Prostate gland (tissue), 2 donors: ENCODE data around the gene MPIG6B. TPM values are rescaled to one million over a fixed set of nuclear protein-coding genes. Genes with fewer than 3 reads are reported as not detected.

Experiments used
- DNase-seq: peaks from one replicate; pipeline ENCODE4 v3.0.0-alpha.2; 2019; ENCODE audit warnings: low spot score
- H3K27ac ChIP-seq, 2 donors: fragments of 200-600 bp; sonication (generic); 2 replicates each; pipeline ENCODE4 v1.5.1; 2017 to 2019
- H3K27me3 ChIP-seq: fragments of 200-600 bp; sonication (generic); replicated peaks from 2 replicates; pipeline ENCODE4 v1.5.1; 2019; ENCODE audit not compliant: insufficient read depth
- H3K36me3 ChIP-seq, 2 donors: fragments of 200-600 bp; sonication (generic); 1 replicate in 1 of 2; 2 replicates in 1 of 2; pipeline versions ENCODE4 v1.5.1 to v1.8.1; 2017 to 2019
- H3K4me1 ChIP-seq: fragments of 200-600 bp; sonication (generic); replicated peaks from 2 replicates; pipeline ENCODE4 v1.5.1; 2019
- H3K4me3 ChIP-seq, 2 donors: fragments of 200-600 bp; sonication (generic); 2 replicates each; pipeline ENCODE4 v1.5.1; 2017 to 2019
- H3K9me3 ChIP-seq: fragments of 200-600 bp; sonication (generic); 2 replicates; pipeline ENCODE4 v1.5.1; 2017
- POLR2A ChIP-seq: fragments of 450-650 bp; IDR thresholded peaks from one replicate; pipeline ENCODE4 v1.6.1; 2016; ENCODE audit warnings: antibody characterized with exemption, mild to moderate bottlenecking
- POLR2AphosphoS5 ChIP-seq: sonication (generic); formaldehyde crosslinking; IDR thresholded peaks from one replicate; pipeline ENCODE4 v1.6.1; 2017; ENCODE audit warnings: antibody characterized with exemption
- whole genome bisulfite sequencing: methylation state at CpG from one replicate; pipeline ENCODE4 v1.1.5; 2018; 5-methylcytosine and 5-hydroxymethylcytosine counted together
- intact Hi-C: fragments of 100-400 bp; cut with DNase I; formaldehyde crosslinking; loops from one replicate; pipeline ENCODE4 v1.14.2; 2022
- total RNA-seq, 2 donors: library from RNA; depleted of rRNA; stranded (reverse); fragments of >200 nt; gene quantifications; one replicate each; pipeline ENCODE4 v1.1.0, GENCODE V29; 2016
- TF ChIP-seq, protein P1 (sequence below), 4 experiments: fragments of 200-600 bp in 2 of 4; fragments of 450-650 bp in 2 of 4; sonication (generic) in 2 of 4; IDR thresholded peaks; 1 replicate in 3 of 4; 2 replicates in 1 of 4; pipeline ENCODE4 v1.5.1; 2016 to 2019; ENCODE audit warnings: antibody characterized with exemption in 4 of 4, mild to moderate bottlenecking in 2 of 4, moderate library complexity in 2 of 4

Gene MPIG6B
- total RNA-seq, 2 donors from 2014 or later: 0.74 TPM; not detected in 1

DNA sequence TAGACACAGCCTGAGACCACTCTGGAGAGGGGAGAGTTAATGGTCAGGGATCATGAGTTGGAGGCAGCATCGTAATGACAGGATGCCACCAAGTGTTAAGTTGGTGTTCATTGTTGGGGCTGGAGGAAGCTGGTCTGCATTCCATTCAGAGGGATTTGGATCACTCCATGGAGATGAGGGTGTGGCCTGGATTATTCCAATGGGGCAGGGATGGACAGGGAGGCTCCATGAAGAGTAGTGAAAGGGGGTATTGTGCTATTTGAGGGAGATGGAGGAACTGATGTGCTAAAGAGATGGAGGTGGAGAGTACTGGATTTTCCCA is 40.4 kb downstream of the MPIG6B start:
- no peak overlapping the region for H3K4me3 ChIP-seq
- 20% methylated on average over 1 of the region's 1 CpG for WGBS
- no peaks in the 10 kb centered on the region for H3K36me3 ChIP-seq
- no peak for DNase-seq
- H3K27me3 ChIP-seq: no peaks in the 10 kb centered on the region
- intact Hi-C loops: no loop called here
- no peaks in the 10 kb centered on the region for H3K9me3 ChIP-seq
- no peaks in the 10 kb centered on the region for H3K4me1 ChIP-seq
- H3K27ac ChIP-seq: no peak overlapping the region
- TF ChIP-seq, protein P1, sequence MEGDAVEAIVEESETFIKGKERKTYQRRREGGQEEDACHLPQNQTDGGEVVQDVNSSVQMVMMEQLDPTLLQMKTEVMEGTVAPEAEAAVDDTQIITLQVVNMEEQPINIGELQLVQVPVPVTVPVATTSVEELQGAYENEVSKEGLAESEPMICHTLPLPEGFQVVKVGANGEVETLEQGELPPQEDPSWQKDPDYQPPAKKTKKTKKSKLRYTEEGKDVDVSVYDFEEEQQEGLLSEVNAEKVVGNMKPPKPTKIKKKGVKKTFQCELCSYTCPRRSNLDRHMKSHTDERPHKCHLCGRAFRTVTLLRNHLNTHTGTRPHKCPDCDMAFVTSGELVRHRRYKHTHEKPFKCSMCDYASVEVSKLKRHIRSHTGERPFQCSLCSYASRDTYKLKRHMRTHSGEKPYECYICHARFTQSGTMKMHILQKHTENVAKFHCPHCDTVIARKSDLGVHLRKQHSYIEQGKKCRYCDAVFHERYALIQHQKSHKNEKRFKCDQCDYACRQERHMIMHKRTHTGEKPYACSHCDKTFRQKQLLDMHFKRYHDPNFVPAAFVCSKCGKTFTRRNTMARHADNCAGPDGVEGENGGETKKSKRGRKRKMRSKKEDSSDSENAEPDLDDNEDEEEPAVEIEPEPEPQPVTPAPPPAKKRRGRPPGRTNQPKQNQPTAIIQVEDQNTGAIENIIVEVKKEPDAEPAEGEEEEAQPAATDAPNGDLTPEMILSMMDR (IDR thresholded peaks at IDR 0.05): no peak
- no peak for TF ChIP-seq POLR2A
- TF ChIP-seq POLR2AphosphoS5: no peak

DNA sequence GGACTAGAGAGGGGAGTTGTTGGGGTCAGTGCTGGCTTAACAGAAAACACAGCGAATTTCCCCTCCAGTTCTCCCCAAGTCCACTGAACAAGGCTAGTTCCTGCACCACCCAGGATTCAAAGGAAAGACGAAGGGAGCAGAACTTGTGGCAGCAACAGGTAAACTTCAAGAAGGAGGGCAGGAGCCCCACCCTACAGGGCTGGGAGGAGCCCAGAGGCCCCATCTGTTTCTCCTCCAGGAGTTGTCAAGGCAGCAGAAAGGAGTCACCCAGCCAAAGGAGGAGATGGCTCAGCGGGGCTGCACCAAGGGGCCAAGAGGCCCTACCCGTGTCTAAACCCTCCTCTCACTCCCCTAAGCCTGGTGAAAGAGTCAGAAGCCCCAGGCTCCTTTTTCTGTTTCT is 41.0 kb downstream of the MPIG6B start:
- H3K36me3 ChIP-seq: no peaks in the 10 kb centered on the region
- no peak overlapping the region for H3K4me3 ChIP-seq
- intact Hi-C loops: no loop called here
- H3K27me3 ChIP-seq: no peaks in the 10 kb centered on the region
- H3K4me1 ChIP-seq: no peaks in the 10 kb centered on the region
- 90% methylated on average over 4 of the region's 4 CpGs for WGBS
- H3K27ac ChIP-seq: no peak overlapping the region
- DNase-seq: no peak
- TF ChIP-seq, protein P1 (IDR thresholded peaks at IDR 0.05): no peak
- TF ChIP-seq POLR2A (no peak), POLR2AphosphoS5 (no peak)
- no peaks in the 10 kb centered on the region for H3K9me3 ChIP-seq

DNA sequence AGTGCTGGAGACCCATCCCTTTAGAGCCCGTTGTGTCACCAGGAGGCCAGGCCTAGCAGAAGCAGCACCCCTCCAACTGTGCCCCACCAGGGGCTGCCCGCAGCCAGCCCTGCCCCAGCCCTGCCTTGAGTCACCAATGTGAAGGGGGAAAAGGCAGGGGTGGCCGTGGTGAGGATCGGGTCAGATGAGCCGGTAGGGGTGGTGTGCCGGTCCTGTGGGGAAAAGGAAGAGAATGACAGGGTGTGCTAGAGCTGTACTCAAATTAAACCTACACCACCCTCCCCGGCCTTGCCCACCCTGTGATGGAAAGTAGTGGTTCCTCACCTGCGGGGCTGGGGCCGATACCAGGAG is 42.4 kb downstream of the MPIG6B start:
- H3K9me3 ChIP-seq: no peaks in the 10 kb centered on the region
- no peak overlapping the region for H3K4me3 ChIP-seq
- no peak for DNase-seq
- 93% methylated on average over 9 of the region's 9 CpGs for WGBS
- no peaks in the 10 kb centered on the region for H3K36me3 ChIP-seq
- no peaks in the 10 kb centered on the region for H3K4me1 ChIP-seq
- no peak overlapping the region for H3K27ac ChIP-seq
- no peaks in the 10 kb centered on the region for H3K27me3 ChIP-seq
- intact Hi-C loops: no loop called here
- TF ChIP-seq POLR2A: no peak
- TF ChIP-seq POLR2AphosphoS5: no peak
- TF ChIP-seq, protein P1 (IDR thresholded peaks at IDR 0.05): no peak

DNA sequence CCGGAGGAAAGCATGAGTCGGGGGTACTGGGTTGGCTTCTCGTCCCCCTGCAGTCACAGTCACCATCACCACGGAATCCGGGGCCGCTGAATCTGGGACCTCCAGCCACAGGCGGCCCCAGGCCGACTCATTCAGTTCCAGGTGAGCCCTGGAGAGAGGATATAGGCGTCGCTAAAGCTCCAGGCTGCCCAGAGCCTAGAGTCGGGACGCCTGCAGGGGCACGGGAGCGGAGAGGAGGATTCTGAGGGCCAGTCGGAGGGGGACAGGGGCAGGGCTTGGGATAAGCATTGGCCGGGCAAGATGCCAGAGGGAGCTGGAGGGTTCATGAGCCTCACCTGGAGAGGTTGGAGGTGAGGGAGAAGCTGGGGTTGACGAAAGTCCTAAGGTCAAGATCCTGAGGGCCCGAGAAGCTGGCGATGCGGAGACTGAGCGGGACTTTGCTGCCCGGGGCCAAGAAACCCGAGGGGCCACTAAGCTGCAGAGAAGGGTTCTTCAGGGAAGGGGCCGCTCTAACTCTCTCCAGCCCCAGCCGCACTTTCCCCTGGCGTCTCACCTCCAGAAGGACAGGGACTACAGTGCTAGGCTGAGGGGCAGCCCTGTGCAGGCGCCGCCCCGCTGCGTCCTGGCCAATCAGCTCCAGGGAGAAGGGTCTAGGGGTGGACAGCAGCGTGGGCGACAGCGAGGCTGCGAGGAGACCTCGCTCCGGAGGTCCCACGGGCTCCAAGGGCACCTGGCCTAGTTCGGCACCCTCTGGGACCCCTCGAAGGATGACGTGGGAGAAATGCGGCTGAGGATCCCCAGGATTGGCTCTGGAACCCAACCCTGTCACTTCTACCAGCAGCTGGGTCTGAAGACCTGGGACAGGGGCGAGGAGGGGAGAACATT is 43.0 kb downstream of the MPIG6B start:
- DNase-seq: no peak
- Histone ChIP-seq H3K27ac (no peak overlapping the region), H3K4me3 (peak overlapping the region in 1 of 2 donors; percentile 15), H3K27me3 (no peaks in the 10 kb centered on the region), H3K9me3 (no peaks in the 10 kb centered on the region), H3K36me3 (no peaks in the 10 kb centered on the region), H3K4me1 (no peaks in the 10 kb centered on the region)
- WGBS: 37% methylated on average over 42 of the region's 42 CpGs
- no peak for TF ChIP-seq POLR2AphosphoS5
- TF ChIP-seq POLR2A: no peak
- TF ChIP-seq, protein P1 (IDR thresholded peaks at IDR 0.05): no peak
- intact Hi-C loops: no loop called here

DNA sequence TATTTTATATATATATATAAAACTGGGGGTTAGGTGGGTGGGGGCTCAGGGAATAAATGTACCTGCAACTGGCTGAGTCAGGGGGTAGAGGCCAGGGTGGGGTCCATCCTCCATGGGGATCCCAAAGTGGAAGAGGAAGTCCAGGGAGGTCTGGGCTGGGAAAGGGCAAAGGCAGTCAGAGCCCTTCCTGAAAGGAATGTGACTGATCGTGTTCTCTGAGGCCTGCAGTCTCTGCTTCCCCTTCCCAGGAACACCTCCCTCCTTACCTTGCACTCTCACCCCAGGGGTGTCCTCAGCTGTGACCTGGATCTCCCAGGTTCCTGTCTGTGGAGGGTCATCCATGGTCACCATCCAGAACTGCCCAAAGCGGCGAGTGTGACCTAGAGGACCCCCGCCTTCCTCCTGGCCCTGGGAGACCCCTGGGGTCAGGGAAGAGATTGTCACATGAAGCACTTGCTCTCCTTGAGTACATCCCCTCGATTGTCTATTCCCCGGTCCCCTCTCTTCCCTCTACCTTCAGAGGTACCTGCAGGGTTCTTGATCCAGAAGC is 44.0 kb downstream of the MPIG6B start:
- no peaks in the 10 kb centered on the region for H3K36me3 ChIP-seq
- no peak overlapping the region for H3K4me3 ChIP-seq
- 83% methylated on average over 6 of the region's 6 CpGs for WGBS
- intact Hi-C loops: no loop called here
- no peak for DNase-seq
- H3K9me3 ChIP-seq: no peaks in the 10 kb centered on the region
- H3K4me1 ChIP-seq: no peaks in the 10 kb centered on the region
- H3K27me3 ChIP-seq: no peaks in the 10 kb centered on the region
- H3K27ac ChIP-seq: no peak overlapping the region
- no peak for TF ChIP-seq POLR2A
- no peak for TF ChIP-seq POLR2AphosphoS5
- TF ChIP-seq, protein P1 (IDR thresholded peaks at IDR 0.05): no peak
